K562 (cell line): ENCODE results near the gene TWSG1. TPM values are rescaled to one million over a fixed set of nuclear protein-coding genes. Genes with fewer than 3 reads are reported as not detected.
A peak's percentile ranks its signal among the peaks of the same experiment; 100 is the strongest.

Experiments used
- CTBP1 ChIP-seq: fragments of 450-650 bp; IDR thresholded peaks from 2 replicates; pipeline ENCODE4 v1.6.1; 2016; ENCODE audit warnings: borderline replicate concordance
- E2F3 ChIP-seq: fragments of 250-450 bp; sonication (Bioruptor Pico); IDR thresholded peaks from 2 replicates; pipeline ENCODE4 v1.4.0; 2020; ENCODE audit warnings: mild to moderate bottlenecking
- ETV6 ChIP-seq, 3 experiments: fragments of 150-350 bp in 1 of 3; sonication (generic) in 1 of 3; formaldehyde crosslinking in 1 of 3; IDR thresholded peaks; 2 replicates each; pipeline versions ENCODE4 v1.6.1 to v1.8.0; 2014 to 2022; ENCODE audit warnings: borderline replicate concordance in 2 of 3, low read depth in 2 of 3, antibody characterized with exemption in 1 of 3, low read length in 1 of 3, mild to moderate bottlenecking in 1 of 3, missing genetic modification reagents in 1 of 3
- FOS ChIP-seq: IDR thresholded peaks from 3 replicates; pipeline ENCODE4 v1.6.1; 2011; ENCODE audit not compliant: insufficient read length; ENCODE audit errors: extremely low read depth
- GTF2E2 ChIP-seq: fragments of 200-800 bp; sonication (Bioruptor generic); IDR thresholded peaks from 2 replicates; pipeline ENCODE4 v1.6.1; 2016; ENCODE audit warnings: missing genetic modification characterization, missing compliant biosample characterization
- HDAC2 ChIP-seq: fragments of 450-650 bp; IDR thresholded peaks from 2 replicates; pipeline ENCODE4 v1.6.1; 2016; ENCODE audit warnings: mild to moderate bottlenecking
- HDAC8 ChIP-seq: fragments of 450-650 bp; IDR thresholded peaks from 2 replicates; pipeline ENCODE4 v1.6.1; 2016; ENCODE audit warnings: mild to moderate bottlenecking, missing genetic modification characterization, moderate library complexity, missing compliant biosample characterization
- MTA3 ChIP-seq: fragments of 450-650 bp; formaldehyde crosslinking; IDR thresholded peaks from 2 replicates; pipeline ENCODE4 v1.6.1; 2017; ENCODE audit warnings: mild to moderate bottlenecking, borderline replicate concordance
- NFRKB ChIP-seq: fragments of 450-650 bp; IDR thresholded peaks from 2 replicates; pipeline ENCODE4 v1.6.1; 2016; ENCODE audit warnings: low read depth
- NR3C1 ChIP-seq: sonication (generic); formaldehyde crosslinking; IDR thresholded peaks from 2 replicates; pipeline ENCODE4 v1.8.1; 2022; ENCODE audit warnings: missing genetic modification reagents
- NR4A1 ChIP-seq, 2 experiments: fragments of 250-450 bp in 1 of 2; fragments of 450-650 bp in 1 of 2; sonication (Bioruptor Pico) in 1 of 2; IDR thresholded peaks; 2 replicates each; pipeline versions ENCODE4 v1.4.0 to v1.6.1; 2016 to 2020; ENCODE audit warnings: mild to moderate bottlenecking in 2 of 2, missing compliant biosample characterization in 1 of 2, missing genetic modification characterization in 1 of 2, moderate library complexity in 1 of 2
- PHF8 ChIP-seq: fragments of 200-600 bp; sonication (generic); IDR thresholded peaks from 2 replicates; pipeline ENCODE4 v1.6.1; 2012; ENCODE audit warnings: mixed run types, mild to moderate bottlenecking, inconsistent platforms, low read length, moderate library complexity, borderline replicate concordance
- PRDM10 ChIP-seq: fragments of 450-650 bp; IDR thresholded peaks from 2 replicates; pipeline ENCODE4 v1.6.1; 2018; ENCODE audit not compliant: partially characterized antibody
- SIN3B ChIP-seq: fragments of 450-650 bp; IDR thresholded peaks from 2 replicates; pipeline ENCODE4 v1.6.1; 2017; ENCODE audit warnings: low read depth, mild to moderate bottlenecking, moderate library complexity
- SMAD4 ChIP-seq: fragments of 250-450 bp; sonication (Bioruptor Pico); conservative IDR thresholded peaks from 2 replicates; pipeline ENCODE4 v1.8.0; 2021; ENCODE audit warnings: inconsistent platforms, mild to moderate bottlenecking, moderate library complexity
- SNIP1 ChIP-seq: fragments of 450-650 bp; IDR thresholded peaks from 2 replicates; pipeline ENCODE4 v1.7.1; 2017; ENCODE audit warnings: low read depth, mild to moderate bottlenecking
- STAG1 ChIP-seq: sonication (generic); formaldehyde crosslinking; IDR thresholded peaks from 2 replicates; pipeline ENCODE4 v1.5.0; 2020; ENCODE audit warnings: missing genetic modification reagents, borderline replicate concordance
- TRIM25 ChIP-seq: fragments of 450-650 bp; IDR thresholded peaks from 2 replicates; pipeline ENCODE4 v1.7.0; 2016; ENCODE audit warnings: borderline replicate concordance
- ZNF197 ChIP-seq: fragments of 200-800 bp; sonication (Bioruptor generic); IDR thresholded peaks from 2 replicates; pipeline ENCODE4 v1.6.1; 2016; ENCODE audit warnings: low read depth, missing genetic modification characterization, missing compliant biosample characterization
- ZNF589 ChIP-seq: fragments of 200-800 bp; sonication (Bioruptor generic); IDR thresholded peaks from 2 replicates; pipeline ENCODE4 v1.6.1; 2016; ENCODE audit warnings: low read depth, missing genetic modification characterization, missing compliant biosample characterization
- polyA plus RNA-seq, 8 experiments: library from polyadenylated mRNA; depleted of rRNA in 4 of 8; stranded (reverse) in 5 of 8; unstranded in 3 of 8; fragments of >200 nt; fragmentation: Nextera tagmentation in 2 of 8; fragmentation: Illumina TruSeq in 1 of 8; extraction: Ambion mirVana in 2 of 8; extraction: Trizol in 1 of 8; gene quantifications; 2 replicates each; pipeline versions ENCODE4 v1.2.1 to v1.2.3, GENCODE V29; 2011 to 2014; ENCODE audit warnings: inconsistent platforms in 1 of 8, missing spikeins in 1 of 8
- total RNA-seq, 7 experiments: library from RNA; depleted of rRNA in 6 of 7; stranded (reverse); fragments of >200 nt in 6 of 7; fragmentation: Illumina TruSeq in 2 of 7; extraction: Trizol in 2 of 7; gene quantifications; 2 replicates each; pipeline versions ENCODE4 v1.2.1 to v1.2.3, GENCODE V29; 2011 to 2021; ENCODE audit warnings: low replicate concordance in 1 of 7

The TWSG1 gene
- total and polyA plus RNA-seq, 9 of the 15 experiments (the other 6 are each of a cell fraction or from before 2014, with no cell fraction given): 10.4 to 37.2 (median 25.1) TPM

DNA sequence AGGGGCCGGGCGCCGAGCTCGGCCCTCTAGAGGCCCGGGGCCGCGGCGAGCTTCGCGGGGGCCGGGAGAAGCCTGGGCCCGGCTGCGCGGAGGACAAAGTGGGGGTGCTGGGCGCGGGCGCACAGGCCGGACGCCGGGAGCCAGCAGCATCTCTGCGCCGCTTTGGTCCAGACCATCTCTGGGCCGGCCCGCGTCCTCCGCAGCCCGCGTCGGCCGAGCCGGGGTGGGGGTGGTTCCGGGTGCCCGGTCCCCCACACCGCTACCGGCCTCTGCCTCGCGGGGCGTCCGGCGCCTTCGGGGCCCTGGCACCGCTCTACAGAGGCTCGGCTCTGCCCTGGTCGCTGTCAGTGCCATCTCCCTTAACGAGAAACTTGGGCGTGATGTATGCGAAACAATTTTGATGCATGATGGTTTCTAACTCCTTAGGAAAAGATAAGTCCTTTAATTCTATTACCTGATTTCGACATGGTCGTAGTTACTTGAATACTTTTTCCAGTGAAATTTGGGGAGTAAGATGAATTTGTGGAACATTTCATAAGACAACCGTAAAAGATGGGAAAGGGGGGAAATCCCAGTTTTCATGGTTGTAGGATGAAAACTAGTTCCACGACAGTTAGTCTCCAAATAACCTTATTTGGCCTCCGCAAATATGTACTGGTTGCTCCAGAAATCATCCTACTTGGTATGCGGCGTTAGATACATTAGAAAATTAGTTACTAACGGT lies 562 bp downstream of the TWSG1 start (continued):
- peak; percentile 42 for TF ChIP-seq PRDM10
- peak; percentile 74 for TF ChIP-seq SMAD4
- peak; percentile 63; the same call in 1 of the 2 replicates for TF ChIP-seq ZNF197 (CRISPR knock-in tag)
- no peak for TF ChIP-seq TRIM25
- no peak for TF ChIP-seq ZNF589 (CRISPR knock-in tag)
- 0 out of 2 replicates have a peak, but pooled peaks have one; percentile 61 for TF ChIP-seq HDAC8 (tag)
- no peak for TF ChIP-seq FOS
- 0 out of 4 replicates have a peak, but pooled peaks of 1 of the 2 experiments have one; percentile 55 for TF ChIP-seq ETV6 (IDR thresholded peaks at IDR 0.05; ENCODE audit: borderline replicate concordance in 1 of 2, low read depth in 2 of 2, low read length in 1 of 2)
- no peak for TF ChIP-seq ETV6 (CRISPR knock-in tag; IDR thresholded peaks at IDR 0.05; ENCODE audit: borderline replicate concordance)
- no peak for TF ChIP-seq HDAC2
- no peak for TF ChIP-seq NR3C1 (CRISPR knock-in tag)
- TF ChIP-seq MTA3: peak; percentile 74; the same call in 1 of the 2 replicates
- TF ChIP-seq SIN3B: peak; percentile 58; the same call in 1 of the 2 replicates
- no peak for TF ChIP-seq GTF2E2 (tag)
- TF ChIP-seq E2F3: peak; percentile 31; the same call in 1 of the 2 replicates
- no peak for TF ChIP-seq NFRKB
- peak; percentile 41; the same call in 1 of the 2 replicates for TF ChIP-seq STAG1 (CRISPR knock-in tag)
- no peak for TF ChIP-seq NR4A1 (CRISPR knock-in tag; IDR thresholded peaks at IDR 0.05)
- TF ChIP-seq NR4A1 (tag; IDR thresholded peaks at IDR 0.05): peak; percentile 65; the same call in 1 of the 2 replicates
- 0 out of 2 replicates have a peak, but pooled peaks have one; percentile 49 for TF ChIP-seq SNIP1
- peak; percentile 10; the same call in 1 of the 2 replicates for TF ChIP-seq PHF8
- TF ChIP-seq CTBP1: peak; percentile 86
